ENCODE results near the gene CD163. TPM values are rescaled to one million over a fixed set of nuclear protein-coding genes. Genes with fewer than 3 reads are reported as not detected.

Gene CD163
- total RNA-seq, 4 donors from 2014 or later = 259 to 1,297 (median 643) TPM

- no peak for TF ChIP-seq CTCF (IDR thresholded peaks at IDR 0.05; ENCODE audit: low read depth)
These were observed 52.9 kb downstream of the CD163 start for GRCh38 chr12:7450667-7451066.

GRCh38 chr12:7448099-7448498 lies 55.5 kb downstream of the CD163 start:
- TF ChIP-seq CTCF (IDR thresholded peaks at IDR 0.05; ENCODE audit: low read depth) = no peak

GRCh38 chr12:7444537-7444936 lies 59.0 kb downstream of the CD163 start:
- no peak for TF ChIP-seq CTCF (IDR thresholded peaks at IDR 0.05; ENCODE audit: low read depth)

- TF ChIP-seq CTCF (IDR thresholded peaks at IDR 0.05; ENCODE audit: low read depth) = no peak
These were observed 59.5 kb downstream of the CD163 start, which contains the start of gene CD163L1 for GRCh38 chr12:7444076-7444475. CD163L1 (minus strand) TSS chr12:7444153; CDS start chr12:7444127, 26 bp downstream.

GRCh38 chr12:7441216-7441615 lies 62.4 kb downstream of the CD163 start:
- no peak for TF ChIP-seq CTCF (IDR thresholded peaks at IDR 0.05; ENCODE audit: low read depth)

GRCh38 chr12:7439579-7440505 lies 63.7 kb downstream of the CD163 start:
- TF ChIP-seq CTCF (IDR thresholded peaks at IDR 0.05; ENCODE audit: low read depth) = no peak

- no peak for TF ChIP-seq CTCF (IDR thresholded peaks at IDR 0.05; ENCODE audit: low read depth)
These were observed 68.9 kb downstream of the CD163 start for GRCh38 chr12:7434670-7435069.

All from subcutaneous adipose tissue (tissue), 4 donors.